ENCODE measurements around the gene CACNA2D3.

The CACNA2D3 gene

DNA sequence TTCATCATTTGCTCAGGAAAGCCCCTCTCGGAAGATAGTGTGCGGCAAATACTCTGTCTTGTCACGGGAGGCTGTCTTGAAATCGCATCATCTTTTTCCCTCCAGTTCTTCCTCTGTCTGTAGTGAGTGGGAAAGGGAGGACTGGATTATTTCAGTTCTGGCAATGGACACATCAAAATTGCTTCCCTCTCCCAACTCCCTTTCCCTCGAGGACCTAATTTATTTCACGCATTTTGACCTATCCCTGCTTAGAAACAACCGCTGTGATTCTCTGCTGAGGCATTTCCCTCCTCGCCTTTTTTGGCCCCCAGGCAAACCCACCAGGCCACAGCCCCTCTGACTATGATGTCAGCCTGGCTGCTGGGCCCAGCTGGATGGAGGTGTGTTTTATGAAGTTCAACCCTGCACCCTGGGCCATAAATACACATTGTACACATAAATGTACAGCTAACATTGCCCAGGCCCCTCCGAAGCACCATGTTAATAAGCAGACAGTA lies 944.2 kb downstream of the CACNA2D3 start:
- Histone ChIP-seq H3K4me1 (ENCODE audit: control insufficient read depth, insufficient read depth, low read length) (peaks cover 10% of the 10 kb centered on the region), H3K36me3 (ENCODE audit: control insufficient read depth, insufficient read depth, low read length) (no peaks in the 10 kb centered on the region), H3K27me3 (ENCODE audit: control insufficient read depth, insufficient read depth, low read length) (no peaks in the 10 kb centered on the region), H3K27ac (ENCODE audit: low read depth, low read length) (no peak overlapping the region), H3K4me3 (ENCODE audit: low read depth, low read length) (no peak overlapping the region), H3K9ac (ENCODE audit: low read depth, low read length) (no peak overlapping the region), H3K9me3 (ENCODE audit: control insufficient read depth, insufficient read depth, low read length) (no peaks in the 10 kb centered on the region)

GRCh38 chr3:55069950-55070349 lies 947.6 kb downstream of the CACNA2D3 start:
- H3K27ac ChIP-seq (ENCODE audit: low read depth, low read length), result no peak overlapping the region
- H3K4me1 ChIP-seq (ENCODE audit: control insufficient read depth, insufficient read depth, low read length), result no peaks in the 10 kb centered on the region
- H3K36me3 ChIP-seq (ENCODE audit: control insufficient read depth, insufficient read depth, low read length), result no peaks in the 10 kb centered on the region
- no peaks in the 10 kb centered on the region for H3K9me3 ChIP-seq (ENCODE audit: control insufficient read depth, insufficient read depth, low read length)
- H3K27me3 ChIP-seq (ENCODE audit: control insufficient read depth, insufficient read depth, low read length), result no peaks in the 10 kb centered on the region
- H3K4me3 ChIP-seq (ENCODE audit: low read depth, low read length), result no peak overlapping the region
- no peak overlapping the region for H3K9ac ChIP-seq (ENCODE audit: low read depth, low read length)

GRCh38 chr3:55074796-55075195 lies 952.4 kb downstream of the CACNA2D3 start:
- no peak overlapping the region for H3K27ac ChIP-seq (ENCODE audit: low read depth, low read length)
- H3K4me3 ChIP-seq (ENCODE audit: low read depth, low read length), result no peak overlapping the region
- H3K36me3 ChIP-seq (ENCODE audit: control insufficient read depth, insufficient read depth, low read length), result no peaks in the 10 kb centered on the region
- no peaks in the 10 kb centered on the region for H3K4me1 ChIP-seq (ENCODE audit: control insufficient read depth, insufficient read depth, low read length)
- no peaks in the 10 kb centered on the region for H3K27me3 ChIP-seq (ENCODE audit: control insufficient read depth, insufficient read depth, low read length)
- H3K9me3 ChIP-seq (ENCODE audit: control insufficient read depth, insufficient read depth, low read length), result no peaks in the 10 kb centered on the region
- no peak overlapping the region for H3K9ac ChIP-seq (ENCODE audit: low read depth, low read length)

- no peak overlapping the region for H3K4me3 ChIP-seq (ENCODE audit: low read depth, low read length)
- H3K4me1 ChIP-seq (ENCODE audit: control insufficient read depth, insufficient read depth, low read length), result no peaks in the 10 kb centered on the region
- H3K27ac ChIP-seq (ENCODE audit: low read depth, low read length), result no peak overlapping the region
- H3K36me3 ChIP-seq (ENCODE audit: control insufficient read depth, insufficient read depth, low read length), result no peaks in the 10 kb centered on the region
- H3K9ac ChIP-seq (ENCODE audit: low read depth, low read length), result no peak overlapping the region
- H3K9me3 ChIP-seq (ENCODE audit: control insufficient read depth, insufficient read depth, low read length), result no peaks in the 10 kb centered on the region
- no peaks in the 10 kb centered on the region for H3K27me3 ChIP-seq (ENCODE audit: control insufficient read depth, insufficient read depth, low read length)
Measured at GRCh38 chr3:55075846-55076245, 953.5 kb downstream of the CACNA2D3 start.

DNA sequence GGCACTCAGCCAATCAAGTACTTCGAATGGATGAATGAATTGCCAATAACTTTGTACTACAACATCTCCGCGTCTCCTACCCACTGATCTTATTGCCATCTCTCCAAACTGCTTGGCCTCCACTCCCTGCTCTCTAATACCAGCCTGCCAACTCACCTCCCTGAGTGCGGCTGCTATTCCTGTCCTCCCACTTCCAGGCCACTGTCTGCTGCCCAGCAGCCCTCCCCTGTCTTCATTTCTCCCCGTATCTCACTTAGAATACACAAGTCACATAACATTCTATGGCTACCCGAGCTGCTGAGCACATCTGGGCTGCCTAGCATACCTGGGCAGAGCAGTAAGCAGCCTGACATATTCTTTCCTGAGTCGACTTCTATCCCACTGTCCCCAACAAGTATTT lies 955.4 kb downstream of the CACNA2D3 start:
- Histone ChIP-seq H3K9ac (ENCODE audit: low read depth, low read length) (no peak overlapping the region), H3K9me3 (ENCODE audit: control insufficient read depth, insufficient read depth, low read length) (no peaks in the 10 kb centered on the region), H3K27me3 (ENCODE audit: control insufficient read depth, insufficient read depth, low read length) (no peaks in the 10 kb centered on the region), H3K36me3 (ENCODE audit: control insufficient read depth, insufficient read depth, low read length) (no peaks in the 10 kb centered on the region), H3K4me1 (ENCODE audit: control insufficient read depth, insufficient read depth, low read length) (no peaks in the 10 kb centered on the region), H3K4me3 (ENCODE audit: low read depth, low read length) (no peak overlapping the region), H3K27ac (ENCODE audit: low read depth, low read length) (no peak overlapping the region)

GRCh38 chr3:55078876-55079275 lies 956.5 kb downstream of the CACNA2D3 start:
- Histone ChIP-seq H3K36me3 (ENCODE audit: control insufficient read depth, insufficient read depth, low read length) (no peaks in the 10 kb centered on the region), H3K9ac (ENCODE audit: low read depth, low read length) (no peak overlapping the region), H3K27ac (ENCODE audit: low read depth, low read length) (no peak overlapping the region), H3K27me3 (ENCODE audit: control insufficient read depth, insufficient read depth, low read length) (no peaks in the 10 kb centered on the region), H3K9me3 (ENCODE audit: control insufficient read depth, insufficient read depth, low read length) (no peaks in the 10 kb centered on the region), H3K4me3 (ENCODE audit: low read depth, low read length) (no peak overlapping the region), H3K4me1 (ENCODE audit: control insufficient read depth, insufficient read depth, low read length) (no peaks in the 10 kb centered on the region)

DNA sequence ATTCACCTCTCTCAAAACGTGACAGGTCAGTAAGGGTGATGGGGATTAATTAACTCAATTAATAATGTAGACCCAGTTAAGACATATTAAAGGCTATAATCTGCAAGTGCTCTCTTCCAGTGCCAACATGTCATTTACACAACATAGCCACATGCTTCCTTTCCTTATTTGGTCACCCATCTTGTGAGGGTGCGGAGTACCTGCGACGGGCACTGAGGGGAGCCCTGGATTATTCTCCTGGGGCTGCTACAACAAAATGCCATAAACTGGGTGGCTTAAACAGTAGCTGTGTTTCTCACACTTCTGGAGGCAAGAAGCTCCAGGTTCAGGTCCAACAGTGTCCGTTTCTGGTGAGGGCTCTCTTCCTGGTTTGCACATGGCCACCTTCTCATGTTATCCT lies 962.9 kb downstream of the CACNA2D3 start:
- H3K4me1 ChIP-seq (ENCODE audit: control insufficient read depth, insufficient read depth, low read length), result no peaks in the 10 kb centered on the region
- no peak overlapping the region; the same call in 1 of the 2 replicates for H3K9ac ChIP-seq (ENCODE audit: low read depth, low read length)
- H3K27me3 ChIP-seq (ENCODE audit: control insufficient read depth, insufficient read depth, low read length), result no peaks in the 10 kb centered on the region
- H3K36me3 ChIP-seq (ENCODE audit: control insufficient read depth, insufficient read depth, low read length), result no peaks in the 10 kb centered on the region
- H3K27ac ChIP-seq (ENCODE audit: low read depth, low read length), result no peak overlapping the region
- no peaks in the 10 kb centered on the region for H3K9me3 ChIP-seq (ENCODE audit: control insufficient read depth, insufficient read depth, low read length)
- H3K4me3 ChIP-seq (ENCODE audit: low read depth, low read length), result no peak overlapping the region

GRCh38 chr3:55089211-55089610 lies 966.9 kb downstream of the CACNA2D3 start:
- Histone ChIP-seq H3K36me3 (ENCODE audit: control insufficient read depth, insufficient read depth, low read length) (no peaks in the 10 kb centered on the region), H3K27ac (ENCODE audit: low read depth, low read length) (no peak overlapping the region), H3K4me3 (ENCODE audit: low read depth, low read length) (no peak overlapping the region), H3K9me3 (ENCODE audit: control insufficient read depth, insufficient read depth, low read length) (no peaks in the 10 kb centered on the region), H3K27me3 (ENCODE audit: control insufficient read depth, insufficient read depth, low read length) (no peaks in the 10 kb centered on the region), H3K4me1 (ENCODE audit: control insufficient read depth, insufficient read depth, low read length) (no peaks in the 10 kb centered on the region), H3K9ac (ENCODE audit: low read depth, low read length) (no peak overlapping the region)

- Histone ChIP-seq H3K4me3 (ENCODE audit: low read depth, low read length) (no peak overlapping the region), H3K36me3 (ENCODE audit: control insufficient read depth, insufficient read depth, low read length) (no peaks in the 10 kb centered on the region), H3K27ac (ENCODE audit: low read depth, low read length) (no peak overlapping the region), H3K4me1 (ENCODE audit: control insufficient read depth, insufficient read depth, low read length) (no peaks in the 10 kb centered on the region), H3K9me3 (ENCODE audit: control insufficient read depth, insufficient read depth, low read length) (no peaks in the 10 kb centered on the region), H3K9ac (ENCODE audit: low read depth, low read length) (no peak overlapping the region), H3K27me3 (ENCODE audit: control insufficient read depth, insufficient read depth, low read length) (no peaks in the 10 kb centered on the region)
Measured at GRCh38 chr3:55090291-55090690, 967.9 kb downstream of the CACNA2D3 start.

GRCh38 chr3:55090746-55091145 lies 968.4 kb downstream of the CACNA2D3 start:
- Histone ChIP-seq H3K4me3 (ENCODE audit: low read depth, low read length) (no peak overlapping the region), H3K9me3 (ENCODE audit: control insufficient read depth, insufficient read depth, low read length) (no peaks in the 10 kb centered on the region), H3K9ac (ENCODE audit: low read depth, low read length) (no peak overlapping the region), H3K4me1 (ENCODE audit: control insufficient read depth, insufficient read depth, low read length) (no peaks in the 10 kb centered on the region), H3K27ac (ENCODE audit: low read depth, low read length) (no peak overlapping the region), H3K36me3 (ENCODE audit: control insufficient read depth, insufficient read depth, low read length) (no peaks in the 10 kb centered on the region), H3K27me3 (ENCODE audit: control insufficient read depth, insufficient read depth, low read length) (no peaks in the 10 kb centered on the region)

DNA sequence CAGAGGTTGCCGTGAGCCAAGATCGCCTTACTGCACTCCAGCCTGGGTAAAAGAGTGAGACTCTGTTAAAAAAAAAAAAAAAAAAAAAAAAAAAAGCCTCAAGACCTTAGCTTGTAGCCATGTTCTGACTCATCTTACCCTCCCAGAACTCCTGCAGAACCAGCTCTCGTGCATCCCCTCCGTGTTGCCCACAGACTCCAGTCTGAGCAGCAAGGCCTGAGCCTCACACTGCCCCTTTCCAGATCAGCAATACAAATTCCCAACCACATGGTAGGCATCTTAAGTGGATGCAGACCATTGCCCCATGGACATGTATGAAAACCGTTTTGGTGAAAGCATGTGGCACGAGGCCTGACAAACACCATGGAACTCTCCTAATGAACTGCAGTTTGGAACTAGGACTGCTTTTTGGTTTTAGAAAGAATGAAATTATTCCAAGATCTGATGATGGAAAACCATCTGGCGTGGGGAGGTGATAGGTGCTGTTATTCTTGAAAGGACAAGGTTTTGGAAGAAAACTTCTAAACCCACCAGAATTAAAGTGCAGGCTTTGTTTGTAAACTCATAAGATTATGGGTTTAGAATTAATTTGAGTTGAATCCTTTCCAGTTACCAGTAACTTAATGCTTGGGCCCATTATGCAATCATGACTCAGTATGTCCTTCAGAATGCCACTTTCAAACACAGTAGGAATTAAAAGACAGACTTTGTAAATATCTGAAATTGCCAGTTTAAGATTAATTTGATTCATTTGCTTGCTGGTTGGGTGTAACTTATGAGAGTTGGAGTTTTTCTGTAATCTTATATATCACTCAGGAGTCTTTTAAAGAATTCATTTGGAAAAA lies 969.3 kb downstream of the CACNA2D3 start:
- H3K4me3 ChIP-seq (ENCODE audit: low read depth, low read length), result no peak overlapping the region
- no peaks in the 10 kb centered on the region for H3K36me3 ChIP-seq (ENCODE audit: control insufficient read depth, insufficient read depth, low read length)
- H3K4me1 ChIP-seq (ENCODE audit: control insufficient read depth, insufficient read depth, low read length), result no peaks in the 10 kb centered on the region
- H3K27ac ChIP-seq (ENCODE audit: low read depth, low read length), result no peak overlapping the region
- no peaks in the 10 kb centered on the region for H3K27me3 ChIP-seq (ENCODE audit: control insufficient read depth, insufficient read depth, low read length)
- H3K9ac ChIP-seq (ENCODE audit: low read depth, low read length), result no peak overlapping the region
- no peaks in the 10 kb centered on the region for H3K9me3 ChIP-seq (ENCODE audit: control insufficient read depth, insufficient read depth, low read length)
